OCI-LY1 (cell line): ENCODE results near the gene SLC15A4.

Experiments used
- EZH2 ChIP-seq: fragments of 200-600 bp; sonication (generic), shearing (Covaris generic); IDR thresholded peaks from 2 replicates; pipeline ENCODE4 v1.8.0; 2017; ENCODE audit warnings: borderline replicate concordance, mixed run types, mild to moderate bottlenecking, antibody characterized with exemption, low read length, moderate library complexity, mixed read lengths
- TF ChIP-seq, protein P1 (sequence below): fragments of 200-600 bp; sonication (generic), shearing (Covaris generic); IDR thresholded peaks from 2 replicates; pipeline ENCODE4 v1.5.1; 2017; ENCODE audit warnings: mild to moderate bottlenecking, antibody characterized with exemption, low read length, moderate library complexity, mixed read lengths

DNA sequence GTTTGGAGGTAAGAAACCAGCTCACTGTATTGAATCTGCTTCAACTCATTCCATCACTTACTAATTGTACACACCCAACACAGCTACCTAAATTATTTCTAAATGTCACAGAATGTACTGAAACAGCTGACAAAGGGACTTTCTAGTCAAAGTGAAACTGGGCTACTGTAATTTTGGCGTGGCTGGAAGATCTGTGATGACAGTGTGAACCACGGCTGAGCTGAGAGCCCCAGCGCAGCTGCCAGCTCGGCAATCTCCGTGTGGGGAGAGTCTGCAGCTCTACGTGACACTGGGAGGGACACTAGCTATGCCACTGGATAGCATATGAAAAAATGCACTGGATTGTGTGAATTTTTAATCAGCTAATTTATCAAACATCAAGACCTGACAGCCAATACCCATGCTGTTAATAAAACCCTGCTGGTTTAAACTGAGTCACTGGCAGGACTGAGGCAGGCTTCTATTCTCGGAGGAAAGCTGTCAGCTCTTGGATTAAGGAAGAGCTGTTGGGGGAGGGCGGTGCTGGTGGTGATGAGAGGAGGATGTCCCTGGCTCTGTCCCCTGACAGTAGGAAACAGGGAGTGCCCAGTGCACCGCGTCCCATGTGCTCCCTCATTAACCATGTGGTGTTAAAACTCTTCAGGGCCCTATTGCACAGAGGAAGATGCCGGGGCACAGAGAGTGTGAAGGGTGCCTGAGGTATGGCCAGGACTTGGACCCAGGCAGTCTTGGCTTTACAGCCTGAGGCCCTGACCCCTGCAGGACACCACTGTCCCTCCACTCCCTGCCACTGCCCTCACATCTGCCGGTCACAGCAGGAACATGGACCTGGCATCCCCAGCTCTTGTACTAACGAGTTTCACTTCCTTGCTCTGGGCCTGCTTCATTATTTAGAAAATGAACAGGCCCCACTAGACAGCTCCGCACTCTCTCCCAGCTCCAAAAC, 13.3 kb downstream of the SLC15A4 start:
- TF ChIP-seq, protein P1, sequence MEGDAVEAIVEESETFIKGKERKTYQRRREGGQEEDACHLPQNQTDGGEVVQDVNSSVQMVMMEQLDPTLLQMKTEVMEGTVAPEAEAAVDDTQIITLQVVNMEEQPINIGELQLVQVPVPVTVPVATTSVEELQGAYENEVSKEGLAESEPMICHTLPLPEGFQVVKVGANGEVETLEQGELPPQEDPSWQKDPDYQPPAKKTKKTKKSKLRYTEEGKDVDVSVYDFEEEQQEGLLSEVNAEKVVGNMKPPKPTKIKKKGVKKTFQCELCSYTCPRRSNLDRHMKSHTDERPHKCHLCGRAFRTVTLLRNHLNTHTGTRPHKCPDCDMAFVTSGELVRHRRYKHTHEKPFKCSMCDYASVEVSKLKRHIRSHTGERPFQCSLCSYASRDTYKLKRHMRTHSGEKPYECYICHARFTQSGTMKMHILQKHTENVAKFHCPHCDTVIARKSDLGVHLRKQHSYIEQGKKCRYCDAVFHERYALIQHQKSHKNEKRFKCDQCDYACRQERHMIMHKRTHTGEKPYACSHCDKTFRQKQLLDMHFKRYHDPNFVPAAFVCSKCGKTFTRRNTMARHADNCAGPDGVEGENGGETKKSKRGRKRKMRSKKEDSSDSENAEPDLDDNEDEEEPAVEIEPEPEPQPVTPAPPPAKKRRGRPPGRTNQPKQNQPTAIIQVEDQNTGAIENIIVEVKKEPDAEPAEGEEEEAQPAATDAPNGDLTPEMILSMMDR = no peak
- TF ChIP-seq EZH2 = no peak
